Neural crest cell (in vitro differentiated cells): Measurements from ENCODE around the gene CAMK4. TPM values are rescaled to one million over a fixed set of nuclear protein-coding genes. Genes with fewer than 3 reads are reported as not detected.

ENCODE experiments used
- DNase-seq: peaks from one replicate; pipeline ENCODE4 v3.0.0; 2021; ENCODE audit warnings: low read depth, mixed read lengths, low spot score
- H3K27ac Mint-ChIP-seq: one replicate; pipeline ENCODE4 v1.8.0; 2021; ENCODE audit warnings: mild to moderate bottlenecking, mixed read lengths; ENCODE audit not compliant: unreplicated experiment
- H3K27me3 Mint-ChIP-seq: 2 replicates; pipeline ENCODE4 v1.8.0; 2021; ENCODE audit warnings: low read depth, mild to moderate bottlenecking, mixed read lengths
- H3K36me3 Mint-ChIP-seq: 2 replicates; pipeline ENCODE4 v1.8.0; 2021; ENCODE audit warnings: low read depth, mild to moderate bottlenecking, mixed read lengths
- H3K4me1 Mint-ChIP-seq: 2 replicates; pipeline ENCODE4 v1.8.0; 2021; ENCODE audit warnings: mixed read lengths
- H3K4me3 Mint-ChIP-seq: one replicate; pipeline ENCODE4 v1.8.0; 2021; ENCODE audit warnings: mild to moderate bottlenecking, mixed read lengths
- H3K9me3 Mint-ChIP-seq: 2 replicates; pipeline ENCODE4 v1.8.0; 2021; ENCODE audit warnings: mixed read lengths
- CTCF ChIP-seq: fragments of 200-600 bp; sonication (generic); conservative IDR thresholded peaks from 2 replicates; pipeline ENCODE4 v1.5.0; 2021; ENCODE audit warnings: antibody characterized with exemption, mild to moderate bottlenecking
- total RNA-seq: library from RNA; stranded (reverse); gene quantifications from 2 replicates; pipeline ENCODE4 v1.2.1, GENCODE V29; 2021

The CAMK4 gene
- total RNA-seq, 1 donor from 2014 or later: 9.4 TPM

DNA sequence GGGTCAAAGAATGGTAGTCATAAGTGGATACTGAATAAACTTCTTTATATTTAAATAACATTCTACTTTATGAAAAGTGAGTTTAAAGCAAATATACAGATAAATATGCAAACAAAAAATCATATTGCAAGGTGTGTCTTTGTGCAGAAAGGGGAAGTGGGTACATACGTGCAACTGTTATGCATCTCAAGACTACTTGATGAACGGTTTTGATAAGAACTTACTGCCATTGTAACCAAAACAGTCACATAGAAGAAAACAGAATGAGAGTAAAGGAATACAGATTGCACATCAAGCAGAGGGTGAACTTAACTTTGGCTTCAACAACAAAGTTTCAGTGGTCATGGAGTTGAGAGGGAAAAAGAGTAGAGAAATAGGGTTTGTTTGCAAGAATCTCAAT lies 9.9 kb downstream of the CAMK4 start:
- Mint-ChIP-seq H3K4me1 (no peaks in the 10 kb centered on the region), H3K4me3 (no peak overlapping the region), H3K27me3 (no peaks in the 10 kb centered on the region), H3K36me3 (no peaks in the 10 kb centered on the region), H3K27ac (no peak overlapping the region), H3K9me3 (no peaks in the 10 kb centered on the region)
- TF ChIP-seq CTCF: no peak
- no peak for DNase-seq

GRCh38 chr5:111235635-111236034 lies 11.5 kb downstream of the CAMK4 start:
- Mint-ChIP-seq H3K9me3 (no peaks in the 10 kb centered on the region), H3K27ac (peak overlapping the region; percentile 69), H3K36me3 (no peaks in the 10 kb centered on the region), H3K4me1 (no peaks in the 10 kb centered on the region), H3K4me3 (no peak overlapping the region), H3K27me3 (no peaks in the 10 kb centered on the region)
- no peak for TF ChIP-seq CTCF
- DNase-seq: no peak

DNA sequence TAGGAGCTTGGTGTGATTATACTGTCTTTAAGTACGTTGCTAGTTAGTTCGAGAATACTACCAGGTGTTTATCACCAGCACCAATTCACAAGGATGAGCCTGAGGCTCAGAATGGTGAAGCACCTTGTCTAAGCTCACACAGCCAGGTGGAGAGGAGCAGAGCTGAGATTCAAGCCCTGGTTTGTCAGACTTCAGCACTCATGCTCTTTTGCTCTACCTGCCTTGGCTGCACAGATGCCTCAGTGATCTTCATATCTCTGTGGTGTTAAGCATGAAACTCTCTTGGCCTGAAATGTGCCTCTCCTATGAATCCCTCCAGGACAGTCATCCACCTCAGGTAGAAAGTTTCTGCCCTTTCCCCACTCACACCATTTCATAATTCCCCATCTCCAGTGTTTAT lies 12.2 kb downstream of the CAMK4 start:
- no peaks in the 10 kb centered on the region for H3K36me3 Mint-ChIP-seq
- no peaks in the 10 kb centered on the region for H3K9me3 Mint-ChIP-seq
- no peaks in the 10 kb centered on the region for H3K27me3 Mint-ChIP-seq
- TF ChIP-seq CTCF: no peak
- H3K4me1 Mint-ChIP-seq: no peaks in the 10 kb centered on the region
- DNase-seq: no peak
- no peak overlapping the region for H3K27ac Mint-ChIP-seq
- H3K4me3 Mint-ChIP-seq: no peak overlapping the region

GRCh38 chr5:111236995-111237394 lies 12.8 kb downstream of the CAMK4 start:
- H3K4me3 Mint-ChIP-seq: no peak overlapping the region

DNA sequence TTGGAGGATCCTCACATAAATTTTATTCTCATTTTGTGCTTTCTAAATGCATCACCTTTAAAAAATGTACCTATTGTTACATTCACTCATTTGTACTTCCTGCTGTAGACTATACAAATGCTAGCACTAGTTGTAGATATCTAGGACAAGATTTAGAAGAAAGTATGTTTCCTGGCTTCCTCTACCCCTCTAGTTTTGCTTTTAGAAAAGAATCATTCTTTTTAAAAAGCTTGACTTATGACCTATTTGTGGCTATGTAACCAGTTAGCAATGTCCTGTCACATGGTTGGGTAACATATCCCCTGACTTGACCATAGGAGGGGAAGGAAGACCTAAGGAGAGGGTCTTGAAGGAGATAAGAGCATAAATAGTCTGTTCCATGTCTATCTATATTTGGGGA lies 13.3 kb downstream of the CAMK4 start:
- Mint-ChIP-seq H3K9me3 (no peaks in the 10 kb centered on the region), H3K27ac (no peak overlapping the region), H3K36me3 (no peaks in the 10 kb centered on the region), H3K4me3 (no peak overlapping the region), H3K4me1 (no peaks in the 10 kb centered on the region), H3K27me3 (peaks cover 2% of the 10 kb centered on the region)
- TF ChIP-seq CTCF: no peak
- DNase-seq: no peak

More at GRCh38 chr5:111236995-111237394, 12.8 kb downstream of the CAMK4 start:
- DNase-seq: no peak
- no peak for TF ChIP-seq CTCF
- H3K27ac Mint-ChIP-seq: no peak overlapping the region
- H3K9me3 Mint-ChIP-seq: no peaks in the 10 kb centered on the region
- H3K27me3 Mint-ChIP-seq: peaks cover 1% of the 10 kb centered on the region
- no peaks in the 10 kb centered on the region for H3K36me3 Mint-ChIP-seq
- no peaks in the 10 kb centered on the region for H3K4me1 Mint-ChIP-seq
